ENCODE measurements around the gene CRTC1.

CRTC1 gene

DNA sequence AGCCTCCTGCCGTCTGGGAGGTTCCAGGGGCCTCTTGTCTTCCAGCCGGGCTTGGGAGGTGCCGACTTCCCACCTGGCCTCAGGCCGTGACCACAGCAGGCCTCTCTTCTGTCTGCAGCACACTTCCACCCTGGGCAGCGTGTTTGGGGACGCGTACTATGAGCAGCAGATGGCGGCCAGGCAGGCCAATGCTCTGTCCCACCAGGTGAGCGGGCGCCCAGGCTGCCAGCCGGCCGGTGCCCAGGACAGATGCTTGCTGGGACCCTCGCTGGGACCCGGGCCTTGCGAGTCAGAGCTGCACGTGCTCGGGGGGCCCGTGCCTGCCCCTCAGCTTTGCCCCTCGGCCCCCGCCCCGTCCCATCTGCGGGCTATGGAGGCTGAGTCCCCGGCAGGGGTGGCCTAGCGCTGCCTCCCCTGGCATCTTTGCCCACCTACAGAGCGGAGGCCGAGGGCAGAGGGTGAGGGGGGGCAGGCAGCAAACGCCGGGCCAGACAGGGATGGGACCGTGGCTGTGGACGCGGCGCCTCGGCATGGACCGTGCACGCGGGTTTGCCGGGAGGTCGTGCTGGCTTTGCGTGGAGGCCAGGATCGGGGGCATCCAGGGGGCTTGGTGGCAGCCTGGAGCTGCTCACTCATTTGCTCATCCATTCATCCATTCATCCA is 91.4 kb downstream of the CRTC1 start:
- CTCF ChIA-PET = no interaction called here
- TF ChIP-seq ELF4 (IDR thresholded peaks at IDR 0.05) (no peak), FOXA1 (IDR thresholded peaks at IDR 0.05) (no peak)
- DNase-seq (ENCODE audit: extremely low spot score) = no peak
- POLR2A ChIA-PET = no interaction called here

DNA sequence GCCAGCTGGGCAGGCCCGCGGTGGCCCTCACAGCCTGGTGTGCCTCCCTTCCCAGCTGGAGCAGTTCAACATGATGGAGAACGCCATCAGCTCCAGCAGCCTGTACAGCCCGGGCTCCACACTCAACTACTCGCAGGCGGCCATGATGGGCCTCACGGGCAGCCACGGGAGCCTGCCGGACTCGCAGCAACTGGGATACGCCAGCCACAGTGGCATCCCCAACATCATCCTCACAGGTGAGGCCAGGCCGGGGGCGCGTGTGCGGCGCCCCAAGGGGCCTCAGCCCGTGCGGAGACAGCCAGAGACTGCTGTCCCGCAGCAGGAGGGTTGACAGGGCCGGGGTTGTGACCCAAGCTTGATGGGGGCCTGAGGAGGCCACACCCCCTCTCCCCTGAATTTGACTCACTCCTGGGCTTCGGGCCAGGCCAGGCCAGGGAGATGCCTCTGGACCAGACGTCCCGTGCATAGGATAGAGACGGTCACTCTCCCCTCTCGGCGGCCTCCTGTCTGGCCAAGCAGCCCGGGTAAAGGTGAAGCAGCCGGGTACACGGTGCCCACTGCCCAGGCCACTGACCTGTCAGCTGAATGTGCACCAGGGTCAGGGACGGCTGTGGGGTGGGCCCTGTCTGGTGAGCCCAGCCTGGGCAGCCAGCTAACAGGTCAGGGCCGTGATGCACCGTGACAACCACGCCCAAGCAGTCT is 92.3 kb downstream of the CRTC1 start:
- ChIA-PET POLR2A (no interaction called here), CTCF (no interaction called here)
- no peak for DNase-seq (ENCODE audit: extremely low spot score)
- TF ChIP-seq FOXA1 (IDR thresholded peaks at IDR 0.05) (no peak), TARDBP (IDR thresholded peaks at IDR 0.05) (no peak), FOXK2 (IDR thresholded peaks at IDR 0.05) (no peak), CTBP1 (IDR thresholded peaks at IDR 0.05; ENCODE audit: borderline replicate concordance) (no peak), HDGF (IDR thresholded peaks at IDR 0.05; ENCODE audit: borderline replicate concordance) (no peak), L3MBTL2 (conservative IDR thresholded peaks at IDR 0.05) (no peak), FOXM1 (IDR thresholded peaks at IDR 0.05; ENCODE audit: borderline replicate concordance) (no peak), BHLHE40 (IDR thresholded peaks at IDR 0.05; ENCODE audit: borderline replicate concordance) (no peak), NFRKB (IDR thresholded peaks at IDR 0.05) (no peak), SP1 (IDR thresholded peaks at IDR 0.05) (no peak), ZNF384 (IDR thresholded peaks at IDR 0.05) (no peak)

DNA sequence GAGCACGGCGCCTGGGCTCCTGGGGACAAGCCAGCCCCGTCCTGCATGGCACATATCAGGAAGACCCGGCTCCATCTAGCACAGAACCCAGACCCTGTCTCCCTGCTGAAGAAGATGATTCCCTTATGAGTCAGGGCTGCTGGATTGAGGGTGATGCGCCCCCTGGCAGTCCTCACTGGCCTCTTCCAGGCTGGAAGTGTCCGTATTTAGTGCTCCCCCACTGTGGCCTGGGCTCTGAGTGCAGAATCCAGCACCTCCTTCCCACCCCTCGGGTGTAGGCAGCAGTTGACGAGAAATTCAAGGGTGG is 92.8 kb downstream of the CRTC1 start:
- CTCF ChIA-PET = no interaction called here
- POLR2A ChIA-PET = no interaction called here
- TF ChIP-seq LEF1 (IDR thresholded peaks at IDR 0.05; ENCODE audit: borderline replicate concordance) = no peak
- TF ChIP-seq, protein P1, sequence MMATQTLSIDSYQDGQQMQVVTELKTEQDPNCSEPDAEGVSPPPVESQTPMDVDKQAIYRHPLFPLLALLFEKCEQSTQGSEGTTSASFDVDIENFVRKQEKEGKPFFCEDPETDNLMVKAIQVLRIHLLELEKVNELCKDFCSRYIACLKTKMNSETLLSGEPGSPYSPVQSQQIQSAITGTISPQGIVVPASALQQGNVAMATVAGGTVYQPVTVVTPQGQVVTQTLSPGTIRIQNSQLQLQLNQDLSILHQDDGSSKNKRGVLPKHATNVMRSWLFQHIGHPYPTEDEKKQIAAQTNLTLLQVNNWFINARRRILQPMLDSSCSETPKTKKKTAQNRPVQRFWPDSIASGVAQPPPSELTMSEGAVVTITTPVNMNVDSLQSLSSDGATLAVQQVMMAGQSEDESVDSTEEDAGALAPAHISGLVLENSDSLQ (IDR thresholded peaks at IDR 0.05) = no peak
- no peak for TF ChIP-seq SP1 (IDR thresholded peaks at IDR 0.05)
- TF ChIP-seq HDGF (IDR thresholded peaks at IDR 0.05; ENCODE audit: borderline replicate concordance) = no peak
- TF ChIP-seq L3MBTL2 (conservative IDR thresholded peaks at IDR 0.05) = no peak
- no peak for TF ChIP-seq FOXK2 (IDR thresholded peaks at IDR 0.05)
- no peak for TF ChIP-seq BHLHE40 (IDR thresholded peaks at IDR 0.05; ENCODE audit: borderline replicate concordance)
- no peak for TF ChIP-seq ELF4 (IDR thresholded peaks at IDR 0.05)
- no peak for TF ChIP-seq CTBP1 (IDR thresholded peaks at IDR 0.05; ENCODE audit: borderline replicate concordance)
- TF ChIP-seq ARNT (IDR thresholded peaks at IDR 0.05) = no peak
- TF ChIP-seq TARDBP (IDR thresholded peaks at IDR 0.05) = no peak
- TF ChIP-seq FOXA1 (IDR thresholded peaks at IDR 0.05) = no peak
- no peak for TF ChIP-seq FOXM1 (IDR thresholded peaks at IDR 0.05; ENCODE audit: borderline replicate concordance)
- no peak for TF ChIP-seq SUZ12 (IDR thresholded peaks at IDR 0.05)
- no peak for TF ChIP-seq NFRKB (IDR thresholded peaks at IDR 0.05)
- DNase-seq (ENCODE audit: extremely low spot score) = no peak

DNA sequence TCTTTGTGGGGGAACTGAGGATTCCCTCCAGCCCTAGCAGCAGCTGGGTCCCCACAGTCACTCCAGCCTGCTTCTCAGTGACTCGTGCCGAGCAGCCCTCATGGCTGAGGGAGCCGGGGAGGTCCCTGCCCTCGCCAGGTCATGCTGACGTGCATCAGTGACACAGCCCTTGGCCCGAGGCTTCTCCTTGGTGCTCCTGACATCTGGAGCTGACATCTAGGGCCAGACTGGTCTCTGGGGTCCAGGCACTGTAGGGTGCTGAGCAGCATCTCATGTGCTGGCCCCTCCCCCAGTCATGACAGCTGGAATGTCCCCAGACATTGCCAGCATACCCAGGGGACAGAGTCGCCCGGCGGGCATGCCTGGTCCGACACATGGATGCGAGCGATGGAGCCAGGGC is 93.3 kb downstream of the CRTC1 start:
- CTCF ChIA-PET = no interaction called here

GRCh38 chr19:18777301-18778075 is 94.0 kb downstream of the CRTC1 start:
- no peak for DNase-seq (ENCODE audit: extremely low spot score)
- no peak for TF ChIP-seq SP1 (IDR thresholded peaks at IDR 0.05)
- TF ChIP-seq ARNT (IDR thresholded peaks at IDR 0.05) = no peak
- no peak for TF ChIP-seq HDGF (IDR thresholded peaks at IDR 0.05; ENCODE audit: borderline replicate concordance)
- TF ChIP-seq LEF1 (IDR thresholded peaks at IDR 0.05; ENCODE audit: borderline replicate concordance) = no peak
- TF ChIP-seq ELF4 (IDR thresholded peaks at IDR 0.05) = no peak
- POLR2A ChIA-PET = no interaction called here
- CTCF ChIA-PET = no interaction called here

More for the DNA sequence above, 93.3 kb downstream of the CRTC1 start:
- no peak for DNase-seq (ENCODE audit: extremely low spot score)
- TF ChIP-seq ELF4 (IDR thresholded peaks at IDR 0.05) (no peak), ZNF384 (IDR thresholded peaks at IDR 0.05) (no peak)
- POLR2A ChIA-PET = no interaction called here

- ChIA-PET POLR2A (no interaction called here), CTCF (no interaction called here)
- no peak for DNase-seq (ENCODE audit: extremely low spot score)
- TF ChIP-seq SP1 (IDR thresholded peaks at IDR 0.05) (no peak), HDGF (IDR thresholded peaks at IDR 0.05; ENCODE audit: borderline replicate concordance) (no peak), SUZ12 (IDR thresholded peaks at IDR 0.05) (no peak), FOXM1 (IDR thresholded peaks at IDR 0.05; ENCODE audit: borderline replicate concordance) (no peak), FOXK2 (IDR thresholded peaks at IDR 0.05) (no peak), LEF1 (IDR thresholded peaks at IDR 0.05; ENCODE audit: borderline replicate concordance) (no peak), L3MBTL2 (conservative IDR thresholded peaks at IDR 0.05) (no peak), NFRKB (IDR thresholded peaks at IDR 0.05) (no peak), CTBP1 (IDR thresholded peaks at IDR 0.05; ENCODE audit: borderline replicate concordance) (no peak), BHLHE40 (IDR thresholded peaks at IDR 0.05; ENCODE audit: borderline replicate concordance) (no peak), FOXA1 (IDR thresholded peaks at IDR 0.05) (no peak), ELF4 (IDR thresholded peaks at IDR 0.05) (no peak), ARNT (IDR thresholded peaks at IDR 0.05) (no peak), ZNF384 (IDR thresholded peaks at IDR 0.05) (no peak), TARDBP (IDR thresholded peaks at IDR 0.05) (no peak)
- TF ChIP-seq, protein P1 (IDR thresholded peaks at IDR 0.05) = no peak
Observed at GRCh38 chr19:18778076-18778389, 94.6 kb downstream of the CRTC1 start.
